GM18951 (cell line): ENCODE measurements around the gene PIP5K1A.

Source experiments
- POLR2A ChIP-seq: IDR thresholded peaks from 4 replicates; pipeline ENCODE4 v1.6.1; 2011; ENCODE audit warnings: mild to moderate bottlenecking; ENCODE audit not compliant: insufficient read length, insufficient read depth; ENCODE audit errors: extremely low read depth
- in situ Hi-C: fragments of 300-500 bp; cut with MboI; formaldehyde crosslinking; loops from one replicate; pipeline ENCODE4 v1.12.0; 2022; ENCODE audit warnings: low sequenced_read_pairs, mixed read lengths, inconsistent platforms; ENCODE audit not compliant: unreplicated experiment

The PIP5K1A gene, protein sequence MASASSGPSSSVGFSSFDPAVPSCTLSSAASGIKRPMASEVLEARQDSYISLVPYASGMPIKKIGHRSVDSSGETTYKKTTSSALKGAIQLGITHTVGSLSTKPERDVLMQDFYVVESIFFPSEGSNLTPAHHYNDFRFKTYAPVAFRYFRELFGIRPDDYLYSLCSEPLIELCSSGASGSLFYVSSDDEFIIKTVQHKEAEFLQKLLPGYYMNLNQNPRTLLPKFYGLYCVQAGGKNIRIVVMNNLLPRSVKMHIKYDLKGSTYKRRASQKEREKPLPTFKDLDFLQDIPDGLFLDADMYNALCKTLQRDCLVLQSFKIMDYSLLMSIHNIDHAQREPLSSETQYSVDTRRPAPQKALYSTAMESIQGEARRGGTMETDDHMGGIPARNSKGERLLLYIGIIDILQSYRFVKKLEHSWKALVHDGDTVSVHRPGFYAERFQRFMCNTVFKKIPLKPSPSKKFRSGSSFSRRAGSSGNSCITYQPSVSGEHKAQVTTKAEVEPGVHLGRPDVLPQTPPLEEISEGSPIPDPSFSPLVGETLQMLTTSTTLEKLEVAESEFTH

GRCh38 chr1:151198254-151199127, at the start of gene PIP5K1A:
PIP5K1A (plus strand) TSS chr1:151198552; CDS start chr1:151198997, 445 bp downstream.
- in situ Hi-C loops: no loop called here
- TF ChIP-seq POLR2A: peak; percentile 65

DNA sequence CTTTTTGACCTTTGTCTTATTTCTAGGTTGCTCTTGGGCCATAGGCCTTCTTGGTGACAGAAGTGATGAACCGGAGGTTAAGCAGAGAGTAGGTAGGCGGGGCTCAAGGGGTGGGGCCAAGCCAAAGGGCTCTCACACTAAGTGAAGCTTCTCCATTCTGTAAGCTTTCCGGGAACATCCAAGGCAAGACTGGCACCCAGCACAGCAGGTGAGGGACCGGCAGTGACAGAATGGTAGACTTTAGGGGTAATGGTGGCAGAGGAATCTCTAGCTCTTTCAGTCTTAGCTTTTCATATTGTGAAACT, 41.9 kb upstream of the PIP5K1A start, which contains the start of gene TNFAIP8L2:
TNFAIP8L2 (plus strand) TSS at position 135 of the 305 bp plus-strand sequence. CDS start 2,049 bp downstream, outside the sequence.
- in situ Hi-C loops: loop anchor here (5.0 kb wide), 1 partner anchor 59 kb away; no protein-coding TSS in a partner anchor
- peak; percentile 39 for TF ChIP-seq POLR2A

- in situ Hi-C loops: loop anchor here (5.0 kb wide), 1 partner anchor 60 kb away; no protein-coding TSS in a partner anchor
- TF ChIP-seq POLR2A: peak; percentile 31
Observed at GRCh38 chr1:151157067-151157531, 41.3 kb upstream of the PIP5K1A start.

DNA sequence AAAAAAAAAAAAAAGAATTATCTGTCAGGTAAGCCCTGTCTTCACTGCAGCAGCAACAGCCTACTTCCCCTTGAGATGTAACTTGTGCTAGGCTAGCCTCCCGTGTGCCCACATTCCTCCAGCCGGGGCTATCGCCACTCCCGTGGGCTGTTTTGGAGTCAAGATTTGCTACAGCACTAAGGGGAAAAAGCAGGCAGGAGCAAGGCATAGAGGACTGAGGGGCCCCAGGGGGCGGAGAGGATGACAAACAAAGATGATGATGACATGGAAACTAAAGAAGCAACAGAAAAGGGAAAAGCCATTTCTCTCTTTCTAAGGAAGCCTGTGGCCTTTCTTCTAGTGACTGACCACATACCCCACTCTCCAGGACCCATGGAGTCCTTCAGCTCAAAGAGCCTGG, 40.0 kb upstream of the PIP5K1A start:
- in situ Hi-C loops: loop anchor here (5.0 kb wide), 1 partner anchor 61 kb away; no protein-coding TSS in a partner anchor
- TF ChIP-seq POLR2A: no peak

DNA sequence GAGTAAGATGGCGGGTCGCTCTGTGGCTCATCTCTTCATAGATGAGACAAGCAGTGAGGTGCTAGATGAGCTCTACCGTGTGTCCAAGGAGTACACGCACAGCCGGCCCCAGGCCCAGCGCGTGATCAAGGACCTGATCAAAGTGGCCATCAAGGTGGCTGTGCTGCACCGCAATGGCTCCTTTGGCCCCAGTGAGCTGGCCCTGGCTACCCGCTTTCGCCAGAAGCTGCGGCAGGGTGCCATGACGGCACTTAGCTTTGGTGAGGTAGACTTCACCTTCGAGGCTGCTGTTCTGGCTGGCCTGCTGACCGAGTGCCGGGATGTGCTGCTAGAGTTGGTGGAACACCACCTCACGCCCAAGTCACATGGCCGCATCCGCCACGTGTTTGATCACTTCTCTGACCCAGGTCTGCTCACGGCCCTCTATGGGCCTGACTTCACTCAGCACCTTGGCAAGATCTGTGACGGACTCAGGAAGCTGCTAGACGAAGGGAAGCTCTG, 39.6 kb upstream of the PIP5K1A start:
- no peak for TF ChIP-seq POLR2A
- in situ Hi-C loops: loop anchor here (5.0 kb wide), 1 partner anchor 62 kb away; no protein-coding TSS in a partner anchor

DNA sequence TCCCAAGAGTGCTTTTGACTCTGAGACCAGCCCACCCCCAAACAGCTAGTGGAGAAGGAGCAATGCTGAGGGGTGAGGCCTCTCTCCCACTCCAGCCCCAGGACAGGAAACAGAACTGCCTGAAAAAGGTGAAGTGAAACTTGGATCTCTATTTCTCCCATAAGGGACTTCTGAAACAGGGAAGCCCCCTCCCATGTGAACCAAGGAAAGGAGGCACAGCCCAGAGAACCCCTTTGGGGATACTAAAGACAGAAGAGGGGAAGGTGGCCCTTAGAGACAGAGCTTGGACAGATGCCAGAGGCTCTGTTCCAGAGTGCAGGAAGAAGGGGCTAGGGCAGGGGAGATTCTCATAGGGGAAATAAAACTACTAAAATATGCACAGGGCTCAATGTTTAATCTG, 39.0 kb upstream of the PIP5K1A start:
- in situ Hi-C loops: loop anchor here (5.0 kb wide), 1 partner anchor 62 kb away; no protein-coding TSS in a partner anchor
- TF ChIP-seq POLR2A: no peak

DNA sequence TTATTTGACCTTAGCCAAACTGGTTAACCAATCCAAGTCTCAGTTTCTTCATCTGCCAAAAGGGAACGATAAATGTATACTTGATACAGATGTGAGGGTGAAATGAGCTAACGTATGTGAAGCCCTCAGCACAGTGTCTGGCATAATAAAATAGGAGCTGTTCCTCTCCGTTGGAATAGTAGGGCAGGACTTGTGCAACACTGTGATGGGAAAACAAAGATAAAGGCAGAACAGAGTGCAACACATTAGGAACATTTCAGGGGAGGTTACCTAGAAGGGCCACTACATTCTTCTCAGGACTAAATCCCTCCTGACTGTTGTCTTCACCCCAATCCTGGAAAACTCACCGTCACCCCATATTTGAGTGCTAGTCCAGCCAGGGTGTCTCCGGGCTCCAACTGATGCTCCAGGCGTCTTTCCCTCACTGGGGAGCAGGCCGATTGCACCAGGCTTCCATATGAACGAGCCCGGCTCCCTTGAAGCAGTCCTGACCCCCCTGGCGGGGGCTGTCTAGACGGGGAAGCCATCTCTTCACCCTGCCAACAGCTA, 33.5 kb upstream of the PIP5K1A start:
- in situ Hi-C loops: no loop called here
- no peak for TF ChIP-seq POLR2A

DNA sequence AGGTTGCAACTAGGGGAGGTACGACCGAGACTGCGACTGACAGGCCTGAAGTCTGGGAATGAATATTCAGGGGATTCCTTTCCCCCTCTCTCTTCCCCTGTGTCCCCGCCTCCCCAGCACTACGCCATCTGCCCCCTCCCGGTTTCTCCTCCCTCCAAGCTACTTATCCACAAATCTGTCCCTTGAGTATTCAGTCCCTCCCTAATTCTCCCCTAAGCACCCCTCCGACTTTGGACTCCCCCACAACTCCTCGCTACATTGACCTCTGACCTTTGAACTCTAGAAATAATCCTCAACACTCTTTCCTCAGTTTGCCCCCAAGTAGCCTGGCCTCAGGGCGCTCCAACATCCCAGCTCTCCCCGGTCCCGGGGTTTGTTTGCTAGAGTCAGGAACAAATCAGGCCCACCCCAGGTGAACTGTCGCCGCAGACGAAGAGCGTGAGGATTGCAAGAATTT, 33.0 kb upstream of the PIP5K1A start:
- no peak for TF ChIP-seq POLR2A
- in situ Hi-C loops: no loop called here

DNA sequence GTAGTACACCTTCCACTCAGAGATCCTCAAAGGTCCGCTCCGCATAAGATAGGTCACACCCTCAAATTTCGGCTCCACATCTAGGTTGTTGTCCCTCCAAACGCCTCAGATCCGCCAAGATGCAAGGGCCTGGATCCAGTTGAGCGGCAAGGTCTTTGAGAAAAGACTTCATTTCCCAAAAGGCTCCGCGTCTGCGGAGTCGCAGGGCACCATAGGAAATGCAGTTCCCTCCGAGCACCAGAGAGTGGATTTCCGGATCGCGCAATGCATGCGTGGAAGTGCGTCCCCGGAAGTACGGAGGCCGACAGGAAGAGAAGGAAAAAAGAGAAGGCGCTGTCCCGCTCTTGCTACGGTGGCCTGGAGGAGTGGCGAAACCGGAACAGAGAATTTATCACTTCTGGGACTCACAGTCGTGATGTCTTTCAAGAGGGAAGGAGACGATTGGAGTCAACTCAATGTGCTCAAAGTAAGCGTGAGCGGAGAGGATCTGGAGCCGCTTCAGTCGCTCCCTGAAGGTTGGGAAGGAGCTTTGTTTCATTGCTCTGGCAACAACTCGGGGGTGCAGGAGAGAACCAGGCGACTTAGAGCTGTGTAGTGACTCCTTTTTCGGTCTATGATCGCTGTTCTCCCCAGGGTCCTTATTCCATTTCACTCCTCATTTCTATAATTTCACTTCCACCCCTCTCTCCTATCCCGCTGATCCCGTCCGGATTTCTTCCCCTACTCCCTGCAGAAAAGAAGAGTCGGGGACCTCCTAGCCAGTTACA, 32.4 kb upstream of the PIP5K1A start, which contains the start of the genes LYSMD1 and SCNM1:
LYSMD1 (minus strand) TSS at position 165 of the 767 bp plus-strand sequence. CDS start 644 bp downstream, outside the sequence.
SCNM1 (plus strand) TSS at position 407 of the 767 bp plus-strand sequence; CDS start at position 416, 9 bp downstream.
- in situ Hi-C loops: no loop called here
- peak; percentile 73 for TF ChIP-seq POLR2A

DNA sequence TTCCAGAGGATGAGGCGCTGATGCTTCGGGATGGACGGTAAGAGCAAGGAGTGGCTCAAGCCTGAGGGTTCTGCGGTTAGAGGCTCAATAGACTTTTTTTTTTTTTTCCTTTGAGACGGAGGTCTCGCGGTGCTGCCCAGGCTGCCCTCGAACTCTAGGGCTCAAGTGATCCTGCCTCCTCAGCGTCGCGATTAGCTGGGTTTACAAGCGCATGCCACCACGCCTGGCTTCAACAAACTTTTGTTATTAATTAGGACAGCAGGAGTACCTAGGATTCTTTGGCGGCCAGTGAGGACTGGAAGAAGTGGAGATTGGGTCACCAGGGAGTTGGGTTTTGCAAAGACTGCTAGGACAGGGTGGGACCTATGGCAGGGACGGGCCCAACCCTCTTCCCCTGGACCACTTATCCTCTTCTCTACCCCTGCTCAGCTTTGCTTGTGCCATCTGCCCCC, 31.8 kb upstream of the PIP5K1A start:
- in situ Hi-C loops: no loop called here
- no peak for TF ChIP-seq POLR2A

DNA sequence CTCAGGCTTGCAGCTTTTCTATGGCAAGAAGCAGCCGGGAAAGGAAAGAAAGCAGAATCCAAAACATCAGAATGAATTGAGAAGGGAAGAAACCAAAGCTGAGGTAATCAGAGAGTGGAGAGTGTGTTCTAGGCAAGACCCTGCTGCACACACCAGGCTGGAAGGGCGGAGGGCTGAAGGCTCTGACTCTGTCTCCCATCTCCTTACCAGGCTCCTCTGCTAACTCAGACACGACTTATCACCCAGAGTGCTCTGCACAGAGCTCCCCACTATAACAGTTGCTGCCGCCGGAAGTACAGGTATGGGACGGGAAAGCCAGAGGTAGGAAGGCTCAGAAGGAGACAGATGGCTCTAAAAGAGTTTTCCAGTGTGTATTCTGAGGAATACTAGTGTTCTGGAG, 31.2 kb upstream of the PIP5K1A start:
- in situ Hi-C loops: no loop called here
- no peak for TF ChIP-seq POLR2A
